Caco-2 (cell line): ENCODE results near the gene CNTNAP1. TPM values are rescaled to one million over a fixed set of nuclear protein-coding genes. Genes with fewer than 3 reads are reported as not detected.

Experiments
- BruUV-seq: library from RNA; stranded (reverse); fragments of 400-500 nt; replicated peaks from 2 replicates; lab custom pipeline; 2021; lab: Mats Ljungman, UMichigan
- CTCF ChIA-PET: fragments of 300-600 bp; sonication (Branson Sonifier 250); formaldehyde crosslinking; loops from one replicate; lab custom pipeline; 2022; ENCODE audit warnings: antibody characterized with exemption; lab: Charles Lee
- POLR2A ChIA-PET: fragments of 300-600 bp; sonication (Branson Sonifier 250); formaldehyde crosslinking; loops from one replicate; lab custom pipeline; 2022; ENCODE audit warnings: antibody characterized with exemption; lab: Charles Lee
- DNase-seq, 2 experiments: peaks; one replicate each; pipeline versions ENCODE4 v3.0.0 to v3.0.0-alpha.2; 2020 to 2022
- H3K27me3 ChIP-seq: replicated peaks from 2 replicates; pipeline ENCODE4 v1.6.0; 2011; ENCODE audit warnings: low read length; ENCODE audit not compliant: control insufficient read depth, insufficient read depth
- H3K36me3 ChIP-seq: 2 replicates; pipeline ENCODE4 v1.5.1; 2011; ENCODE audit warnings: low read length; ENCODE audit not compliant: control insufficient read depth, insufficient read depth
- H3K4me1 ChIP-seq: fragments of 250-450 bp; sonication (Bioruptor Pico); 2 replicates; pipeline ENCODE4 v1.5.1; 2020; ENCODE audit warnings: mild to moderate bottlenecking
- H3K4me3 ChIP-seq: 2 replicates; pipeline ENCODE4 v1.5.1; 2011; ENCODE audit warnings: low read depth, mild to moderate bottlenecking, control low read depth, low read length
- H3K9me3 ChIP-seq: fragments of 250-450 bp; sonication (Bioruptor Pico); 2 replicates; pipeline ENCODE4 v1.5.1; 2020; ENCODE audit warnings: mild to moderate bottlenecking, moderate library complexity
- H3K27ac Mint-ChIP-seq: one replicate; pipeline ENCODE4 v1.8.0; 2022; ENCODE audit warnings: mixed read lengths; ENCODE audit not compliant: unreplicated experiment
- H3K27me3 Mint-ChIP-seq: one replicate; pipeline ENCODE4 v1.8.0; 2022; ENCODE audit warnings: mixed read lengths; ENCODE audit not compliant: insufficient read depth, unreplicated experiment
- H3K36me3 Mint-ChIP-seq: one replicate; pipeline ENCODE4 v1.8.0; 2022; ENCODE audit warnings: mild to moderate bottlenecking, mixed read lengths; ENCODE audit not compliant: insufficient read depth, unreplicated experiment
- H3K4me1 Mint-ChIP-seq: one replicate; pipeline ENCODE4 v1.8.0; 2022; ENCODE audit warnings: low read depth, mixed read lengths; ENCODE audit not compliant: unreplicated experiment
- H3K4me3 Mint-ChIP-seq: one replicate; pipeline ENCODE4 v1.8.0; 2022; ENCODE audit warnings: mild to moderate bottlenecking, moderate library complexity, mixed read lengths; ENCODE audit not compliant: unreplicated experiment
- H3K9me3 Mint-ChIP-seq: one replicate; pipeline ENCODE4 v1.8.0; 2022; ENCODE audit warnings: mixed read lengths; ENCODE audit not compliant: unreplicated experiment
- CTCF ChIP-seq, 2 experiments: fragments of 200-600 bp in 1 of 2; IDR thresholded peaks; 1 replicate in 1 of 2; 2 replicates in 1 of 2; pipeline versions ENCODE4 v1.5.1 to v1.8.0; 2011 to 2022; ENCODE audit warnings: antibody characterized with exemption in 1 of 2, control low read depth in 1 of 2, inconsistent platforms in 1 of 2, low read depth in 1 of 2, low read length in 1 of 2, mild to moderate bottlenecking in 1 of 2, moderate library complexity in 1 of 2; ENCODE audit not compliant: insufficient read depth in 1 of 2, severe bottlenecking in 1 of 2, unreplicated experiment in 1 of 2
- intact Hi-C: fragments of 100-400 bp; cut with micrococcal nuclease; formaldehyde crosslinking; loops from one replicate; pipeline ENCODE4 v1.10.0; 2022; ENCODE audit not compliant: unreplicated experiment
- total RNA-seq: library from RNA; stranded (reverse); gene quantifications from 2 replicates; pipeline ENCODE4 v1.2.3, GENCODE V29; 2022

Gene CNTNAP1
- total RNA-seq, 1 experiment from 2014 or later: 7.2 TPM

- H3K27ac Mint-ChIP-seq: no peak overlapping the region
- CTCF ChIA-PET: interaction anchor here (0.7 kb wide), 1 partner anchor 25 kb away, joined by 3 read pairs; no protein-coding TSS in a partner anchor
- intact Hi-C loops: no loop called here
- Histone ChIP-seq H3K9me3 (no peaks in the 10 kb centered on the region), H3K4me3 (no peak overlapping the region), H3K4me1 (no peaks in the 10 kb centered on the region), H3K36me3 (no peaks in the 10 kb centered on the region), H3K27me3 (no peaks in the 10 kb centered on the region)
- no TSS peak for BruUV-seq
- H3K9me3 Mint-ChIP-seq: no peaks in the 10 kb centered on the region
- POLR2A ChIA-PET: no interaction called here
- peaks cover 9% of the 10 kb centered on the region for H3K4me1 Mint-ChIP-seq
- H3K36me3 Mint-ChIP-seq: no peaks in the 10 kb centered on the region
- DNase-seq: no peak
- no peak overlapping the region for H3K4me3 Mint-ChIP-seq
- H3K27me3 Mint-ChIP-seq: no peaks in the 10 kb centered on the region
- TF ChIP-seq CTCF (IDR thresholded peaks at IDR 0.05; ENCODE audit: insufficient read depth in 1 of 2, low read depth in 1 of 2, low read length in 1 of 2, severe bottlenecking in 1 of 2, unreplicated experiment in 1 of 2): no peak
Measured at GRCh38 chr17:42651392-42651791, 30.9 kb upstream of the CNTNAP1 start.

GRCh38 chr17:42653179-42654124, 28.9 kb upstream of the CNTNAP1 start:
- intact Hi-C loops: no loop called here
- no peaks in the 10 kb centered on the region for H3K36me3 ChIP-seq
- H3K27me3 Mint-ChIP-seq: no peaks in the 10 kb centered on the region
- H3K4me3 Mint-ChIP-seq: peak overlapping the region; percentile 6
- no peaks in the 10 kb centered on the region for H3K9me3 ChIP-seq
- no peak overlapping the region for H3K4me3 ChIP-seq
- no peak for DNase-seq
- H3K36me3 Mint-ChIP-seq: peaks cover 4% of the 10 kb centered on the region
- CTCF ChIA-PET: no interaction called here
- no peaks in the 10 kb centered on the region for H3K27me3 ChIP-seq
- H3K27ac Mint-ChIP-seq: no peak overlapping the region
- H3K9me3 Mint-ChIP-seq: no peaks in the 10 kb centered on the region
- H3K4me1 Mint-ChIP-seq: peaks cover 9% of the 10 kb centered on the region
- POLR2A ChIA-PET: no interaction called here
- no peak for TF ChIP-seq CTCF (IDR thresholded peaks at IDR 0.05; ENCODE audit: insufficient read depth in 1 of 2, low read depth in 1 of 2, low read length in 1 of 2, severe bottlenecking in 1 of 2, unreplicated experiment in 1 of 2)
- BruUV-seq: no TSS peak
- H3K4me1 ChIP-seq: no peaks in the 10 kb centered on the region

GRCh38 chr17:42655528-42655927, 26.8 kb upstream of the CNTNAP1 start:
- no peak overlapping the region for H3K4me3 ChIP-seq
- no peak for TF ChIP-seq CTCF (IDR thresholded peaks at IDR 0.05; ENCODE audit: insufficient read depth in 1 of 2, low read depth in 1 of 2, low read length in 1 of 2, severe bottlenecking in 1 of 2, unreplicated experiment in 1 of 2)
- no peak overlapping the region for H3K27ac Mint-ChIP-seq
- intact Hi-C loops: no loop called here
- no peak overlapping the region for H3K4me3 Mint-ChIP-seq
- H3K27me3 Mint-ChIP-seq: no peaks in the 10 kb centered on the region
- DNase-seq: no peak
- H3K4me1 Mint-ChIP-seq: peaks cover 16% of the 10 kb centered on the region
- no peaks in the 10 kb centered on the region for H3K9me3 ChIP-seq
- no TSS peak for BruUV-seq
- no peaks in the 10 kb centered on the region for H3K27me3 ChIP-seq
- no peaks in the 10 kb centered on the region for H3K9me3 Mint-ChIP-seq
- H3K36me3 ChIP-seq: no peaks in the 10 kb centered on the region
- CTCF ChIA-PET: interaction anchor here (0.7 kb wide), 1 partner anchor 290 kb away, joined by 3 read pairs; no protein-coding TSS in a partner anchor
- peaks cover 13% of the 10 kb centered on the region for H3K36me3 Mint-ChIP-seq
- peaks cover 6% of the 10 kb centered on the region for H3K4me1 ChIP-seq
- POLR2A ChIA-PET: no interaction called here
